ENCODE results near the gene VPS51.

VPS51 gene

GRCh38 chr11:65095974-65096806 lies at the start of gene VPS51:
TSS of gene VPS51 (plus strand) at chr11:65096214. CDS start at chr11:65096251, 37 bp downstream.
- peak; percentile 89 for DNase-seq (ENCODE audit: low read depth)
- no peak for TF ChIP-seq CTCF (IDR thresholded peaks at IDR 0.05; ENCODE audit: low read depth, low read length, missing control alignments)
- peak within 1 kb of the TSS; percentile 73 for H3K4me3 ChIP-seq (ENCODE audit: low read depth, low read length)

- TF ChIP-seq CTCF (IDR thresholded peaks at IDR 0.05; ENCODE audit: low read depth, low read length, missing control alignments), result no peak
- peak overlapping the region; percentile 42 for H3K4me3 ChIP-seq (ENCODE audit: low read depth, low read length)
- no peak for DNase-seq (ENCODE audit: low read depth)
Measured at GRCh38 chr11:65047581-65048422, 48.2 kb upstream of the VPS51 start.

- no peak for TF ChIP-seq CTCF (IDR thresholded peaks at IDR 0.05; ENCODE audit: low read depth, low read length, missing control alignments)
- no peak overlapping the region for H3K4me3 ChIP-seq (ENCODE audit: low read depth, low read length)
- no peak for DNase-seq (ENCODE audit: low read depth)
Measured at GRCh38 chr11:65051398-65051858, 44.6 kb upstream of the VPS51 start.

- no peak for DNase-seq (ENCODE audit: low read depth)
- TF ChIP-seq CTCF (IDR thresholded peaks at IDR 0.05; ENCODE audit: low read depth, low read length, missing control alignments), result no peak
- H3K4me3 ChIP-seq (ENCODE audit: low read depth, low read length), result no peak overlapping the region
Measured at GRCh38 chr11:65053827-65054508, 42.0 kb upstream of the VPS51 start.

- no peak for TF ChIP-seq CTCF (IDR thresholded peaks at IDR 0.05; ENCODE audit: low read depth, low read length, missing control alignments)
- H3K4me3 ChIP-seq (ENCODE audit: low read depth, low read length), result no peak overlapping the region
- DNase-seq (ENCODE audit: low read depth), result no peak
Measured at GRCh38 chr11:65055538-65055937, 40.5 kb upstream of the VPS51 start.

- H3K4me3 ChIP-seq (ENCODE audit: low read depth, low read length), result no peak overlapping the region
- no peak for TF ChIP-seq CTCF (IDR thresholded peaks at IDR 0.05; ENCODE audit: low read depth, low read length, missing control alignments)
- no peak for DNase-seq (ENCODE audit: low read depth)
Measured at GRCh38 chr11:65056999-65057398, 39.0 kb upstream of the VPS51 start.
